Stimulated activated CD8-positive, alpha-beta memory T cell treated with anti-CD3 and anti-CD28 coated beads, Interleukin-7, amount 100 ng/mL, for 4 hours (primary cell): ENCODE data around the gene MKRN2OS.

Source experiments
- DNase-seq, 2 donors: peaks; one replicate each; pipeline ENCODE4 v3.0.0-alpha.2; 2020; ENCODE audit warnings: low read depth in 2 of 2

The MKRN2OS gene

DNA sequence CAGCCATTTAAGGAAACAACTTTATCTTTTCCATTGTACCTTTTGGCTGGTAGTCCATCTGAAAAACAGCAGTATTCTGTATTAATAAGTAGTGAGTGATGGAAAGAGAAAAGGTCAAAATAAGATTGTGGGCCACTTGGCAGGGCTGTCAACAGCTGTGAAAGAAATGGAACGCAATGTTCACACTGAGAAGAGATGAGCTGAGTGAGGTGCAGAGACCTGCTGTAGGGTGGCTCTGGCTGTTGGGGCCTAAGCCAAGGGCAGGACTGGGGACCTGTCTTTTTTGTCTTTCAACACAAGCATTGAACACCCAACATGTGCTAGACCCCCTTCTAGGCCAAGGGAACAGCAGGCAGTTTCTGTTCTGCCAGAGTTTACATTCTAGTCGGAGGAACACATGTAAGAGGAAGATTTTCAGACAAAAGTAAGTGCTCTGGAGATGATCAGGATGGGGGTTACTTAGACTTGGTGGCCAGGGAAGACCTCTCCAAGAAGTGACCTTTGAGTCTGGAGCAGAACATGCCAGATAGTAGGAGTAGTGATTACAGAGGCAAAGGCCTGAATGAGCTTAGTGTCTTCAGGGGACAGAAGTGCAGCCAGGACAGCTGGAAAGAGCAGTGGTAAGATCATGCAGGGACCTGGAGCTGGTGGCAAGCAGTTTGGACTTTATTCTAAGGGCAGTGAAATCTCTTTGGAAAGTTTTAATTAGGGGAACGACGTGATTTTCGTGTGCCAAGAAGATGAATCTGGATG, 31.4 kb downstream of the MKRN2OS start:
- DNase-seq, result no peak

DNA sequence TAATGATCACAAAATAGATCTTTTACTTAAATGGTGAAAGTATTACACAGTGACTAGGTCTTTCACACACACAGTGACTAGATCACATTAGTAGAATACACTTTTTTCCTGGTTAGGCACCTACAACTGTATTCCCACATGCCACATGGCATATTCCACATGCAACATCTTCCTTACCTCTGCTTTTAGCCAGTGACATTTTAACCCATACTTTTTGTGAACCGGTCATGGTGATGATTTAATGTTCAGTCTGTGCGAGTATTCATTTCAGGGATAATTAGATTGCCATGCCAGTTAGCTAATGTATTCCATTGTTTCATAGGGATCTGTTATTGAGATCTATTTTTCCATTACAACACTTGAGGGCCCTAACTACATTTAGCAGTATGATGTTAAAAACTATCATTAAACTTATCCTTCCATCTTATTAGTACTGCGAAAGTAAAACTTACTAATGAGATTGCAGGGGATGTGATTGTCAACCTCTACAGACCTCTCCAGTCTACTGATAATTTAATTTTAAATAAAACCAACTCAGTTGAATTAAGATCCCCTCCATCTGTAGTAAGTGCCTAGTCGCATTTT, 32.7 kb downstream of the MKRN2OS start:
- DNase-seq, result no peak

DNA sequence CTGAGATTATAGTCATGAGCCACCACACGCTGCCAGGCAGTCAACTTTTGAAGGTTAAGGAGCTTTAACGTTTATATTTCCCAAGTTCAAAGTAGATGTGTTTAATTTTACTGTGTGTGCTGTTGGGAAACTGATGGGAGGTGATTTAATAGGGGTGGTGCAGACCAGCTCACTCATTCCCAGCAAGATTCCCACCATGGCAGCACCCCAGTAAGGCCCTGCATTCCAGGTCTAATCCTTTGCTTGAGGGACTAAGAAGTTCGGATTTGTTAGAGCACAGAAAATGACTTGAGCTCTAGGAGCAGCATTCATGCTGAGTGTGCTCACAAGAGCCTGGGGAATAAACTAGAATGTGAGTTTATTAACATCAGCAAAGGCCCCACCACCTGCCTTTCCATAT, 35.8 kb downstream of the MKRN2OS start:
- DNase-seq, result no peak

DNA sequence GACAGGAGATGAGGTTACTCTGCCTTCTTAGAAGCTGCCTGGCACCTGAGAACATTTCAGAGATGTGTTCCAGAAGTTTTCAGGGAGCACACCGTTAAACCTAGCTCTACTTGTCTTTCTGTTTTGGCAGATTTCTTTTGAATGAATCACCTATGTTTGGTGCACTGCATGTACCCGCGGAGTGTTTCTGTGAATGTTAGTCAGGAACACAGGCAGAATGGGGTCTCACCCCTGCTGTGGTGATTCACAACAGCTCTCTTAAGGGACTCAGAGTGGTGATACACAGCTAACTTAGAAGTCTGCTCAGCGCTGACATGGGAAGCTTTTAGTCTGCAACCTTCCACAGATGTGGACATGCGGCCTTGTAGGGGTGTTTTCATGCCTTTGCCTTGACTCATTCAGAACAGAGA, 37.0 kb downstream of the MKRN2OS start:
- DNase-seq, result no peak

DNA sequence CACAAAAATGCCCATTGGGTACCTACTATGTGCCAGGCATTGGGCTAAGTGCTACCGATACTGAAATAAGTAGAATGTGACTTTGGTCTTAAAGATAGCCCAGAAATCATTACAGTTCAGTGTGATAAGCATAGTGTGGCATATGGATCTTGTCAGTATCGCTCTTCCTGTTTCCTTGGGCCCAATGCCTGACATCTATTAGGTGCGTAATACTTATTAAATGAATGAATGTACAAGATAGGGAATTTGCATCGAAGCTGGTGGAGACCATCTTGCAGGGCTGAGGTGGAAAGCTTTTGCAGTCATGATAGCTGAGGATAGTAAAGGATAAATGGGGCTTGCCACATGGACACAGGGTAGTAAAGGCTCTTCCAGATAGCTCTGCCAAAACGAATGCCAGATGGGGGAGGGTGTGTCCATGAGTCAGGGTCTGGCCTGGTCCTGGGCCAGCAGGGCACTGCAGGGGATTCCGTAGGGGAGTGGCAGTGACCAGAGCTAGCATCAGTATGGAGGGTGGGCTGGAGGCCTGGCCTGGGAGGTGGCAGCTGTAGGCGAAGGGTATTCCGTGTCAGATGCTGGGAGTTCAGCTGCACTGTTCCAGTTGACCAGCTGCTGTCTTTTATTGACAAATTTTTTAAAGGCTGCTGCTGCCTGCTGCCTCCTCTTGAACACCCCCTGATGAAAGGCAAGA, 37.6 kb downstream of the MKRN2OS start:
- no peak for DNase-seq

DNA sequence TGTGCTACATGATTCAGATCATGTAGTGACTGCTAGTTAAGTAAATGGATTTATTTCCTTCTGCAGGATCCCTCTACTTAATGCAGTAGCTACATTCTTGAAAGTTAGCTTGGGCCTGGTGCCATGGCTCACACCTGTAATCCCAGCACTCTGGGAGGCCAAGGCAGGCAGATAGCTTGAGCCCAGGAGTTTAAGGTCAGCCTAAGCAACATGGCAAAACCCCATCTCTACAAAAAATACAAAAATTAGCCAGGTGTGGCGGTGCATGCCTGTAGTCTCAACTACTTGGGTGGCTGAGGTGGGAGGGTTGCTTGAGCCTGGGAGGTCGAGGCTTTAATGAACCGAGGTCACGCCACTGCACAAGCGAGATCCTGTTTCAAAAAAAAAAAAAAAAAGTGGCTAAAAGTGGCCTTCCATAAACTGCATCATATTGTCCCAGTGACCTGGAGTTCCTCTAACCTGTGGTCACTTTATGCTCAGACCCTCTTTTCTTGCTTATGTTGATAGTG, 39.0 kb downstream of the MKRN2OS start:
- DNase-seq, result no peak

DNA sequence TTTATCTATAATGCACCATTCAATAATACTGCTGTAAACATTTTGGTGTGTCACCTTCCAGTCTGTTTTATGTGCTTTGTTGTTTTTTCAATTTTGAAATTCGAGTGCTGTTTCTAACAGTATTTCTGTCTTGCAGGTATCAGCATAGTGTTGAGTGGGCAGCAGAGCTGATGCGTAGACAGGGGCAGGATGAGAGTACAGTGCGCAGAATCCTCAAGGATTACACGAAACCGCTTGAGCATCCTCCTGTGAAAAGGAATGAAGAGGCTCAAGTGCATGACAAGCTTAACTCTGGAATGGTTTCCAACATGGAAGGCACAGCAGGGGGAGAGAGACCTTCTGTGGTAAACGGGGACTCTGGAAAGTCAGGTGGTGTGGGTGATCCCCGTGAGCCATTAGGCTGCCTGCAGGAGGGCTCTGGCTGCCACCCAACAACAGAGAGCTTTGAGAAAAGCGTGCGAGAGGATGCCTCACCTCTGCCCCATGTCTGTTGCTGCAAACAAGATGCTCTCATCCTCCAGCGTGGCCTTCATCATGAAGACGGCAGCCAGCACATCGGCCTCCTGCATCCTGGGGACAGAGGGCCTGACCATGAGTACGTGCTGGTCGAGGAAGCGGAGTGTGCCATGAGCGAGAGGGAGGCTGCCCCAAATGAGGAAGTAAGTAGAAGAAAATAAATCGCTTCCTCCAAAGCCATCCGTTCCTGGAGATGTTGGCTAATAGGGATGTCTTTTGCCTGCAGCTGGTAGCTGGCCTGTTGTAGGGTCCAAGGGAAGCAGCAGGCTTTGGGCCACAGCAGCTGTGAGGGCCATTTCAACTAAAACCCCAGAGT, 42.0 kb downstream of the MKRN2OS start:
- no peak for DNase-seq

DNA sequence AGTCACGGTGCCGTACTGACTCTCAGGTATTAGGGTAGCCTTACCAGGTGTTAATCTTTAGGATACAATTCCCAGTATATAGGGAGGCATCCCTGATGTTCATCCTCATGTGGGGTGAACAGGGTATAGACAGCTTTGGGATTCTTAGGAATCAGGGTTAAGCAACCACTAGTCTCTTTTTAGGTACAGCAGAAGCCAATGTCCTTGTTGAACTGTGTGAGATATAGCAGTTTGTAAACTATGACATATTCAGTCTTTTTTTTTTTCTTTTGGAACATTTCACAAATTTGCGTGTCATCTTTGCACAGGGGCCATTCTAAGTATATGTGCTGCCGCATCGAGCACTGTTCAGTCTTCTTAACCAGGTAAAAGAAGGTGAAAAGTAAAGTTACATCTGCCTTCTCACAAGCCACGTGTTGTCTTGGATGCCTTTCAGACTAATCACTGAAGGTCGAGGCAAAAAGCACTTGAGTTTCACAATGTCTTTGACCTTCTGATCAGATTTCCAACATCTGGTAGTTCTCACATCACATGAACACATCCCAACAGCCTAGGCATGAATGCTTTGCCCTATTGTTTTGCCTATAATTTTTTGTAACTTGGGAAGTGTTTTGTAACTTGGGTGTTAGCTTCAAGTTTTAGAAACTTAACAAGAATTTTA, 43.8 kb downstream of the MKRN2OS start:
- no peak for DNase-seq

DNA sequence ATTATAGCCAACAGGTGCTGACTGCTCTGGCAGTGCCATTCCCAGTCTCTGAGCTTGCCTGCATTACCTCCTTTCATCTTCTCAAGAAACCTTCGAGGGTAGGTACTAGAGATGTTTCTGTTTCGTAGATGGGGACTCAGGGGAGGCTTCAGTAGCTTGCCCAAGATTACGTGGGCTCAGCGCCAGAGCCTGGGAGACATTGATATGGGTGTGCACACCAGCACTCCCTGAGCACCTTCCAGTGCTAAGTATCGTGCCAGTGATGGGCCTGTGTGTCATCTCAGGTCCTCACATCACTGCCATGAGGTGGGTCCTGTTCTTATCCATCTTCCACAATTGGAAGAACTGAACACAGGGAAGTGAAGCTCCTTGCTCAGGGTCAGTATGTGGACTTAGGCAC, 45.8 kb downstream of the MKRN2OS start:
- DNase-seq, result no peak

DNA sequence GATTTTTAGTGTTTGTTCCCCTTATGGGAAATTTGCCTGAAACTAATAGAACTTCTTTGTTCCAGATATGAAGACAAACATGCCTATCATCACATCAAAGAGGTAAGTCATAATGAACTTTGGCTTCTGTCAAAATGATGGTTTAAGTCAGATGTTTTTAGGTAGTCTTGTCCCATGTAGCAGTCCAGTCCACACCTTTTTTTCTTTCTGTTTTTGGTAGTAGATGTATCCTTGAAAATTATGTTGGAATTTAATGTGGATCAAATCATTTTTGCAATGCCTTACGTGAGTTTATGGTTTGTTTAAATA, 48.9 kb downstream of the MKRN2OS start:
- DNase-seq, result no peak

DNA sequence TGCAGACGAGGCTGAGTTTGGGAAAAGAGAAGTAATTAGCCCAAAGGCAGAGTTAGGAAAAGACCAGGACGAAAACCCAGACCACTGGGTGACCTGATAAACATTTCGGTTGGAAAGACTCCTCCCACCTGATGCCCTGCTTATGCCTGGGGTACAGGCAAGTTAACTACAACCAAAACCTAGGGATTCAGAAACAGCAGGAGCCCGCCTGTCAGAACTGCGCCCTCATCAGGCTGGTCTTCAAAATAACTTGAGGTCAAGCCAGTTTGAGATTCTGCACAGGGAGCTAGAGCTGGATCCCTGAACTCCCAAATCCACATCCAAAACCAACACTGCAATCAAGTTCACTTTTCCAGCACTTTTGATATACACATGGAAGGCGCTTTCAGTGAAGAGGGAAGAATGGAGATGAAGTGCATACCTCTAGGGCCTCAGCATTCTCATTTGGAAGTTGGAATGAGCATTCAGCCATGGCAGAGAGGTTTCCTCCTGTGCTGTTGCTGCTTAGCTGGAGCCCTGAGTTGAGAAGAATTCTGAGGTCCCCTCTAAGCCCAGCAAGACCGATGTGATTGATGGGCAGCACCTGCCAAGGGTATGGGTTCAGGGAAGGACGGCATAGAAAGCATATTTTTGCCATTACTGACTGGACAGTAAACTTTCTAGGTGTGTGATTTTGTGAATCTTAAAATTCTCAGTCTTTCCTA, 49.4 kb downstream of the MKRN2OS start:
- no peak for DNase-seq

DNA sequence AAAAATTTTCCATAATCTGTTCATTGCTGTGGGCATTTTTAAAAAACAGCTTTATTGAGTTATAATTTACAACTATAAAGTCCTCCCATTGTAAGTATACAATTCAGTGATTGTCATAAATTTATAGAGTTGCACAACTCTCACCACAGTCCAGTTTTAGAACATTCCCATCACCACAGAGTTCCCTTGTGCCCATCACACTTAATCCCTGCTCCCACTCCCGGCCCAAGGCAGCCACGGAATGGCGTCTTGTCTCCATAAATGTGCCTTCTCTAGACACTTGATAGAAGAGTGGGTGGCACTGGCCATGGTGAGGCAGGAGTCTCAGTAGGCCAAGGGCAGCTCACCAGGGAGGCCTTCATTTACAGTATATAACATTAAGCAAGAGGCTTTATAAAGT, 54.8 kb downstream of the MKRN2OS start:
- no peak for DNase-seq

DNA sequence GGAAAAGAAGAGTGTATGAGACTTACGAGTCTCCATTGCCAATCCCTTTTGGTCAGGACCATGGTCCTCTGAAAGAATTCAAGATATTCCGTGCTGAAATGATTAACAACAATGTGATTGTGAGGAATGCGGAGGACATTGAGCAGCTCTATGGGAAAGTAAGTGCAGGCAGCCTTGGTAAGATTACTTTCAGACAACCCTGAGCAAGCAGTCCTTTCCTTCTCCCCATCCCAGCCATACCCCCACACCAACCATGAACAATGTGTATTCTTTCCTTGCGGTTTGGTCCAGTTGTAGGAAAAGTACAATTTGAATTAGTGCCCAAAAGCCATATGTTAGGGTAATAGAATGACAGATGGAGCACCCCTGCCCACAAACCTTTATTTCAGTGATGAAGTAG, 55.5 kb downstream of the MKRN2OS start:
- DNase-seq, result no peak
